ENCODE data around the gene LYZL4. TPM values are rescaled to one million over a fixed set of nuclear protein-coding genes. Genes with fewer than 3 reads are reported as not detected.

The LYZL4 gene
- not detected for total RNA-seq
- polyA plus RNA-seq = not detected

DNA sequence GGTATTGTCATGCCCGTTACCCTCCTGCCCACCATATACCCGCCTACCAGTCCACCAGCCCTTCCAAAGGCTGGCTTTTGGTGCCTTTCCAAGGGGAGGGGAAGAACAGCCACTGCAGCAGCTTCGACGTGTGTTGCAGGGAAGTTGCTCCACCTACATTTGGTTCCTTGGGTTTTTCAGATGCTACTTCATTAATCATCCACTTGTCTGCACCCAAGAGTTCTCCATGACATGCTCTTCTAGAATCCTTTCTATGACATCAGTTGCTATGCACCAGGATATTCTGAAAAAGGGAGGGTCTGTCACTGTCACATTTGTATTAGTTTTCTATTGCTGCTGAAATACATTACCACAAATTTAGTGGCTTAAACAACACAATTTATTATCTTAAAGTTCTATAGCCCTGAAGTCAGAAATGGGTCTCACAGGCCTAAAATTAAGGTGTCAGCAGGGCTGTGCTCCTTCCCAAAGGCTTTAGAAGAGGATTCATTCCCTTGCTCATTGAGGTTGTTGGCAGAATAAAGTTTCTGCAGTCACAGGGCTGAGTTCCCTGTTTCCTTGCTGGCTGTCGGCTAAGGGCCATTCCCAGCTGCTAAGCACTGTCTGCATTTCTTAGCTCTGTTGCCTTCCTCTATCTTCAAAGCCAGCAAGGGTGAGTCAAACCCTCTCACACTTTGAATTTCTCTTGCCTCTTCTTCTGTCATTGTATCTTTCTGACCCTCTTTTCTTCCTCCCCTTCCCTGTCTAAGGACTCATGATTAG lies at the start of gene LYZL4:
Gene LYZL4, minus strand, starts transcription at position 241 of the 762 bp plus-strand sequence. CDS start 3,359 bp downstream, outside the sequence.
- POLR2A ChIA-PET (ENCODE audit: partially characterized antibody) = no interaction called here
- Histone ChIP-seq H3K9me3 (ENCODE audit: control insufficient read depth in 1 of 2, low read length in 2 of 2) (no peaks in the 10 kb centered on the region), H3K27ac (ENCODE audit: low read depth, low read length) (no peak within 1 kb of the TSS), H3K27me3 (ENCODE audit: insufficient read depth, low read length) (no peaks in the 10 kb centered on the region), H3K4me1 (ENCODE audit: insufficient read depth, low read length) (no peaks in the 10 kb centered on the region), H3K4me3 (ENCODE audit: low read length in 2 of 2) (no peak within 1 kb of the TSS), H3K36me3 (ENCODE audit: insufficient read depth, low read length) (no peaks in the 10 kb centered on the region)
- CTCF ChIA-PET (ENCODE audit: partially characterized antibody) = no interaction called here
- Mint-ChIP-seq H3K36me3 (no peaks in the 10 kb centered on the region), H3K4me3 (no peak within 1 kb of the TSS), H3K4me1 (no peaks in the 10 kb centered on the region), H3K9me3 (peaks cover 0 to 2% (median 0%) of the 10 kb centered on the region in 8 donors), H3K27ac (no peak within 1 kb of the TSS), H3K27me3 (peaks cover 14 to 18% of the 10 kb centered on the region in 2 donors)
- DNase-seq = no peak
- intact Hi-C loops (cut with micrococcal nuclease) = no loop called here

DNA sequence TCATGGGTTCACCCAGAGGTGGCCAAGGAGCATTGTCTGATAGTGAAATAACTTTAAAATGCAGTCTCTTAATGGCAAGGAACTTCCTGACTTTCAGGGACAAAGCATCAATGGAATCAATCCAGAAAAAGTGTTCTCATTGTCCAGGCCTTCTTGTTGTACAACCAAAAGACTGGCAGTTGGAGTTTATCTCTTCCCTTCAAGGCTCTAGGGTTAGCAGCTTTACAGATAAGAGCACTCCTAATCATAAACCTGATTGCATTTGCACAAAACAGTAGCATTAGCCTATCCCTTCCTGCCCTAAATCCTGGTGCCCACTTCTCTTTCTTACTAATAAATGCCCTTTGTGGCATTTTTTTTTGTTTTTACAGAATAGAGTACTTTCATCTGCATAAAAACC lies 48.7 kb upstream of the LYZL4 start:
- Mint-ChIP-seq H3K27me3 (peaks cover 10 to 11% of the 10 kb centered on the region in 2 donors), H3K36me3 (no peaks in the 10 kb centered on the region), H3K27ac (no peak overlapping the region), H3K9me3 (peaks cover 0 to 6% (median 1%) of the 10 kb centered on the region in 8 donors), H3K4me3 (no peak overlapping the region), H3K4me1 (no peaks in the 10 kb centered on the region)
- H3K4me1 ChIP-seq (ENCODE audit: insufficient read depth, low read length) = no peaks in the 10 kb centered on the region
- H3K36me3 ChIP-seq (ENCODE audit: insufficient read depth, low read length) = no peaks in the 10 kb centered on the region
- H3K27ac ChIP-seq (ENCODE audit: low read depth, low read length) = no peak overlapping the region
- no peak for DNase-seq
- intact Hi-C loops (cut with micrococcal nuclease) = no loop called here
- no peaks in the 10 kb centered on the region for H3K9me3 ChIP-seq (ENCODE audit: control insufficient read depth in 1 of 2, low read length in 2 of 2)
- ChIA-PET POLR2A (ENCODE audit: partially characterized antibody) (no interaction called here), CTCF (ENCODE audit: partially characterized antibody) (interaction anchor here (0.6 kb wide), 1 partner anchor 99 kb away, joined by 3 read pairs; no protein-coding TSS in a partner anchor)
- H3K4me3 ChIP-seq (ENCODE audit: low read length in 2 of 2) = no peak overlapping the region
- H3K27me3 ChIP-seq (ENCODE audit: insufficient read depth, low read length) = no peaks in the 10 kb centered on the region

DNA sequence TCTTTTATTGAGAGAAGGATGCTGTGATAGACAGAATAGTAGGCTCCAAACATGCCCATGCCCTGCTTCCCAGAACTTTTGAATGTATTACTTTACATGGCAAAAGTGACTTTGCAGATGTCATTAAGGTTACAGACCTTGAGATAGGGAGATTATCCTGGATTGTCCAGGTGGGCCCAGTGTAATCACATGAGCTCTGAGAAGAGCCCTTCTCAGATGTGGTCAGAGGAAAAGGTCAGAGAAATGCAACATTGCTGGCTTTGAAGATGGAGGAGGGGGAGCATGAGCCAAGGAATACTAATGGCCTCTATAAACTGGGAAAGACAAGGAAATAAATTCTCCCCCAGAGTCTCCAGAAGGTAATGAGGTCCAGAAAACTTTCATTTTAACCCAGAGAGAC lies 45.8 kb upstream of the LYZL4 start:
- Mint-ChIP-seq H3K36me3 (no peaks in the 10 kb centered on the region), H3K4me3 (no peak overlapping the region), H3K9me3 (peaks cover 0 to 9% (median 3%) of the 10 kb centered on the region in 8 donors), H3K27me3 (peaks cover 11 to 14% of the 10 kb centered on the region in 2 donors), H3K4me1 (no peaks in the 10 kb centered on the region), H3K27ac (no peak overlapping the region)
- no peaks in the 10 kb centered on the region for H3K36me3 ChIP-seq (ENCODE audit: insufficient read depth, low read length)
- no peaks in the 10 kb centered on the region for H3K4me1 ChIP-seq (ENCODE audit: insufficient read depth, low read length)
- POLR2A ChIA-PET (ENCODE audit: partially characterized antibody) = no interaction called here
- DNase-seq = no peak
- CTCF ChIA-PET (ENCODE audit: partially characterized antibody) = no interaction called here
- no peak overlapping the region for H3K4me3 ChIP-seq (ENCODE audit: low read length in 2 of 2)
- H3K27ac ChIP-seq (ENCODE audit: low read depth, low read length) = no peak overlapping the region
- intact Hi-C loops (cut with micrococcal nuclease) = no loop called here
- H3K9me3 ChIP-seq (ENCODE audit: control insufficient read depth in 1 of 2, low read length in 2 of 2) = no peaks in the 10 kb centered on the region
- no peaks in the 10 kb centered on the region for H3K27me3 ChIP-seq (ENCODE audit: insufficient read depth, low read length)

DNA sequence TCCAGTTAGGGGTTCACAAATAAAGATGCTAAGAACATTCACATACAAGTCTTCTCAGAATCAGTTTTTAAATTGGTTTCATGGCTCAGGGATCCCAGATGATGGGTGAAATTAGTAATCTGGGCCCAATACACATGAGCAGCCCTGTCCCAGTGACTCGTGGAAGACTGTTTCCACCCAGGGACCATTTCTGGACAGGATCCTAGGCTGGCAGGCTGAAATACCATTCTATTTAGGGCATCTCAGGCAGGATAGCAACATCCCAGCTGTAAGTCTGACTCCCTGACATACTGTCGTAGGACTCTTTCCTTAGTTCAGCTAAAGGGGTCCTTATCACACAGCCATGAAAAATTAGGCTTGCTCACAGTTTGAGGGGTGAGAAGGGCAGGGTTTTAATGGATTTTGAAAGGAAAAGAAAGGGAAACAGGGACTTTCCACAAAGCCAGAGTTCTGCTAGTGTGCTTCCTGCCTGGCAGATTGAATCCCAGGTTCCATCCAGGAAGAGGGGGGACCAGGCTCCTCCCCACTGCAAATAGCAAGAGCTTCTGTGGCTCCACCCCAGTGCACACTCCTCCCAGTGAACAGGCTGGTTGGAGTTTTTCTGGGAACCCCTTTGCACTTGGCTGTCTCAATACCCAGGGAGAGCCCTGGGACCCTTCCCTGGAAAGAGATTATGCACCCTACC lies 41.3 kb upstream of the LYZL4 start:
- POLR2A ChIA-PET (ENCODE audit: partially characterized antibody) = no interaction called here
- peaks cover 5 to 12% of the 10 kb centered on the region in 2 donors for H3K27me3 Mint-ChIP-seq
- no peaks in the 10 kb centered on the region for H3K9me3 ChIP-seq (ENCODE audit: control insufficient read depth in 1 of 2, low read length in 2 of 2)
- peaks cover 0 to 9% (median 3%) of the 10 kb centered on the region in 8 donors for H3K9me3 Mint-ChIP-seq
- H3K27ac ChIP-seq (ENCODE audit: low read depth, low read length) = no peak overlapping the region
- H3K4me1 Mint-ChIP-seq = no peaks in the 10 kb centered on the region
- CTCF ChIA-PET (ENCODE audit: partially characterized antibody) = interaction anchor here (1.3 kb wide), 1 partner anchor 9 kb away, joined by 4 read pairs; no protein-coding TSS in a partner anchor
- no peak overlapping the region for H3K4me3 Mint-ChIP-seq
- no peak overlapping the region for H3K27ac Mint-ChIP-seq
- no peaks in the 10 kb centered on the region for H3K4me1 ChIP-seq (ENCODE audit: insufficient read depth, low read length)
- DNase-seq = no peak
- H3K4me3 ChIP-seq (ENCODE audit: low read length in 2 of 2) = no peak overlapping the region
- H3K36me3 ChIP-seq (ENCODE audit: insufficient read depth, low read length) = no peaks in the 10 kb centered on the region
- H3K36me3 Mint-ChIP-seq = no peaks in the 10 kb centered on the region
- intact Hi-C loops (cut with micrococcal nuclease) = no loop called here
- no peaks in the 10 kb centered on the region for H3K27me3 ChIP-seq (ENCODE audit: insufficient read depth, low read length)

DNA sequence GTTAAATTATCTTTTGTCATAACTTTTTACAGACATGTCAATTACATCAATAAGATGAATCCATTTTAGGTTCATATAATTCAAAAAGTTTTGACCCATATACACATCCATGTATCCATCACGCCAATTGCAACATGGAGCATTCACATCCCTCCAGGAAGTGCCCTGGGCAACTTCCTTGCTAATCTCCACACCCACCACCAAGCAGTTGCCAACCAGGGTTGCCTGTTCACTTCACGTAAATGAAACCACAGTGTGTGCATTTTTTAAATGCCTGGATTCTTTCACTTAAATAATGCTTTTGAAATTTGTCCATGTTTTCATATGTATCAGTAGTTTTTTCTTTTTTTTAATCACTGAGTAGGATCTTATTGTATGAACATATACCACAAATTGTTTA lies 40.7 kb upstream of the LYZL4 start:
- H3K4me3 Mint-ChIP-seq = no peak overlapping the region
- POLR2A ChIA-PET (ENCODE audit: partially characterized antibody) = no interaction called here
- H3K4me1 Mint-ChIP-seq = no peaks in the 10 kb centered on the region

GRCh38 chr3:42450567-42450966 lies 40.2 kb upstream of the LYZL4 start:
- peaks cover 0 to 9% (median 3%) of the 10 kb centered on the region in 8 donors for H3K9me3 Mint-ChIP-seq
- H3K27ac Mint-ChIP-seq = no peak overlapping the region
- Histone ChIP-seq H3K36me3 (ENCODE audit: insufficient read depth, low read length) (no peaks in the 10 kb centered on the region), H3K4me3 (ENCODE audit: low read length in 2 of 2) (no peak overlapping the region), H3K9me3 (ENCODE audit: control insufficient read depth in 1 of 2, low read length in 2 of 2) (no peaks in the 10 kb centered on the region), H3K4me1 (ENCODE audit: insufficient read depth, low read length) (no peaks in the 10 kb centered on the region), H3K27me3 (ENCODE audit: insufficient read depth, low read length) (no peaks in the 10 kb centered on the region), H3K27ac (ENCODE audit: low read depth, low read length) (no peak overlapping the region)
- ChIA-PET CTCF (ENCODE audit: partially characterized antibody) (no interaction called here), POLR2A (ENCODE audit: partially characterized antibody) (no interaction called here)
- DNase-seq = no peak
- peaks cover 5 to 8% of the 10 kb centered on the region in 2 donors for H3K27me3 Mint-ChIP-seq
- H3K36me3 Mint-ChIP-seq = no peaks in the 10 kb centered on the region
- no peak overlapping the region for H3K4me3 Mint-ChIP-seq
- intact Hi-C loops (cut with micrococcal nuclease) = no loop called here
- H3K4me1 Mint-ChIP-seq = no peaks in the 10 kb centered on the region

More for the DNA sequence above, 40.7 kb upstream of the LYZL4 start:
- Histone ChIP-seq H3K36me3 (ENCODE audit: insufficient read depth, low read length) (no peaks in the 10 kb centered on the region), H3K4me3 (ENCODE audit: low read length in 2 of 2) (no peak overlapping the region), H3K27me3 (ENCODE audit: insufficient read depth, low read length) (no peaks in the 10 kb centered on the region), H3K27ac (ENCODE audit: low read depth, low read length) (no peak overlapping the region), H3K4me1 (ENCODE audit: insufficient read depth, low read length) (no peaks in the 10 kb centered on the region), H3K9me3 (ENCODE audit: control insufficient read depth in 1 of 2, low read length in 2 of 2) (no peaks in the 10 kb centered on the region)
- H3K27ac Mint-ChIP-seq = peak overlapping the region in 1 of 7 donors; percentile 7
- H3K27me3 Mint-ChIP-seq = peaks cover 5 to 9% of the 10 kb centered on the region in 2 donors
- CTCF ChIA-PET (ENCODE audit: partially characterized antibody) = no interaction called here
- DNase-seq = no peak
- H3K9me3 Mint-ChIP-seq = peaks cover 0 to 9% (median 3%) of the 10 kb centered on the region in 8 donors
- no peaks in the 10 kb centered on the region for H3K36me3 Mint-ChIP-seq
- intact Hi-C loops (cut with micrococcal nuclease) = no loop called here

GRCh38 chr3:42447481-42447880 lies 37.1 kb upstream of the LYZL4 start:
- H3K9me3 Mint-ChIP-seq = no peaks in the 10 kb centered on the region
- no peak overlapping the region for H3K4me3 Mint-ChIP-seq
- no peaks in the 10 kb centered on the region for H3K27me3 ChIP-seq (ENCODE audit: insufficient read depth, low read length)
- intact Hi-C loops (cut with micrococcal nuclease) = no loop called here
- no peaks in the 10 kb centered on the region for H3K4me1 ChIP-seq (ENCODE audit: insufficient read depth, low read length)
- no peak for DNase-seq
- ChIA-PET CTCF (ENCODE audit: partially characterized antibody) (no interaction called here), POLR2A (ENCODE audit: partially characterized antibody) (no interaction called here)
- no peaks in the 10 kb centered on the region for H3K4me1 Mint-ChIP-seq
- no peaks in the 10 kb centered on the region for H3K36me3 Mint-ChIP-seq
- no peaks in the 10 kb centered on the region for H3K36me3 ChIP-seq (ENCODE audit: insufficient read depth, low read length)
- H3K9me3 ChIP-seq (ENCODE audit: control insufficient read depth in 1 of 2, low read length in 2 of 2) = no peaks in the 10 kb centered on the region
- H3K27me3 Mint-ChIP-seq = peaks cover 2 to 12% of the 10 kb centered on the region in 2 donors
- no peak overlapping the region for H3K27ac Mint-ChIP-seq
- no peak overlapping the region for H3K27ac ChIP-seq (ENCODE audit: low read depth, low read length)
- no peak overlapping the region for H3K4me3 ChIP-seq (ENCODE audit: low read length in 2 of 2)
